ENCODE data around the gene FRMD4A. TPM values are rescaled to one million over a fixed set of nuclear protein-coding genes. Genes with fewer than 3 reads are reported as not detected.

FRMD4A gene
- total RNA-seq, 1 experiment from 2014 or later = 7.1 TPM

DNA sequence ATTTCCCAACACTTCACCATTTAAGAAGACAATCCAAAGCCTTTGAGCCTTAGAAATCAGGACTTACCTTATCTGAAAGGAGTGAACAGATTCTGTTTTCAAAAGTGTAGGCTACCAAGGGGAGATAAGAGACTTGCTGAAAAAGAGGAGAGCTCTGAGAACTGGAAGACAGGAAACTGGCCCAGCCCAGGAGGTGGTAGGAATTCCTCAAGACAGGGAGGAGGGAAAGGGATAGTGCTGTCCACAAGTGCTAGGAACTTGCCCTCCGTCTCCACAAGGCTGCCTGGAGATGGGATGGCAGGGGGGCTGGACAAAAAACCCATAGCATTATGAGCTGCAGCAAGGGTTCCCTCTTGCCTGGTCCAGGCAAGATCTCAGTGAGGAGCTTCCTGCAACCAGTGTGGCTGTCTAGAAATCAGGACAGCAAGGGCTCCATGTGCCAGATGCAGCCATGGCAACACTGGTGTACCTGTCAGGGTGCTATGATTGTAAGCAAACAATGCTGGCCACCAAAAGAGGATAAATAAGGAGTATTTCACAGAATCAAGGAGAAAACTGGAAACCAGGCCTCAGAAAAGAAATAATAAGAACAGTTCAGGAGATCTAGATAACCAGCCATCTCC is 22.7 kb upstream of the FRMD4A start:
- Histone ChIP-seq H3K79me2 (ENCODE audit: low read length) (no peaks in the 10 kb centered on the region), H3K9me3 (ENCODE audit: low read length) (no peaks in the 10 kb centered on the region), H3K4me3 (ENCODE audit: low read length) (no peak overlapping the region), H3K9ac (ENCODE audit: low read length) (no peak overlapping the region), H3K27ac (ENCODE audit: low read length) (no peak overlapping the region), H3K36me3 (ENCODE audit: low read depth, low read length) (no peaks in the 10 kb centered on the region), H3K4me1 (ENCODE audit: insufficient read depth, low read length) (no peaks in the 10 kb centered on the region), H2AFZ (ENCODE audit: low read length) (no peak overlapping the region), H3K4me2 (ENCODE audit: low read length) (no peak overlapping the region), H3K27me3 (ENCODE audit: low read length) (peaks cover 14% of the 10 kb centered on the region; the same call in 1 of the 2 replicates), H3K9me2 (replicated peaks; ENCODE audit: low read length) (no peaks in the 10 kb centered on the region), H3F3A (ENCODE audit: low read length, unreplicated experiment) (no peaks in the 10 kb centered on the region), H4K20me1 (ENCODE audit: low read length) (no peaks in the 10 kb centered on the region)
- POLR2A ChIA-PET (ENCODE audit: unreplicated experiment) = no interaction called here
- CTCF ChIA-PET = no interaction called here
- ATAC-seq (no peak), DNase-seq (no peak)
- no TSS peak for BruUV-seq (replicated peaks)
- intact Hi-C loops (cut with micrococcal nuclease) = no loop called here
- TF ChIP-seq, protein P1, sequence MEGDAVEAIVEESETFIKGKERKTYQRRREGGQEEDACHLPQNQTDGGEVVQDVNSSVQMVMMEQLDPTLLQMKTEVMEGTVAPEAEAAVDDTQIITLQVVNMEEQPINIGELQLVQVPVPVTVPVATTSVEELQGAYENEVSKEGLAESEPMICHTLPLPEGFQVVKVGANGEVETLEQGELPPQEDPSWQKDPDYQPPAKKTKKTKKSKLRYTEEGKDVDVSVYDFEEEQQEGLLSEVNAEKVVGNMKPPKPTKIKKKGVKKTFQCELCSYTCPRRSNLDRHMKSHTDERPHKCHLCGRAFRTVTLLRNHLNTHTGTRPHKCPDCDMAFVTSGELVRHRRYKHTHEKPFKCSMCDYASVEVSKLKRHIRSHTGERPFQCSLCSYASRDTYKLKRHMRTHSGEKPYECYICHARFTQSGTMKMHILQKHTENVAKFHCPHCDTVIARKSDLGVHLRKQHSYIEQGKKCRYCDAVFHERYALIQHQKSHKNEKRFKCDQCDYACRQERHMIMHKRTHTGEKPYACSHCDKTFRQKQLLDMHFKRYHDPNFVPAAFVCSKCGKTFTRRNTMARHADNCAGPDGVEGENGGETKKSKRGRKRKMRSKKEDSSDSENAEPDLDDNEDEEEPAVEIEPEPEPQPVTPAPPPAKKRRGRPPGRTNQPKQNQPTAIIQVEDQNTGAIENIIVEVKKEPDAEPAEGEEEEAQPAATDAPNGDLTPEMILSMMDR (conservative IDR thresholded peaks at IDR 0.05; ENCODE audit: low read depth, low read length) = no peak
- TF ChIP-seq EZH2phosphoT487 (IDR thresholded peaks at IDR 0.05; ENCODE audit: borderline replicate concordance, low read length) (no peak), EZH2 (IDR thresholded peaks at IDR 0.05; ENCODE audit: low read length, unreplicated experiment) (no peak)

DNA sequence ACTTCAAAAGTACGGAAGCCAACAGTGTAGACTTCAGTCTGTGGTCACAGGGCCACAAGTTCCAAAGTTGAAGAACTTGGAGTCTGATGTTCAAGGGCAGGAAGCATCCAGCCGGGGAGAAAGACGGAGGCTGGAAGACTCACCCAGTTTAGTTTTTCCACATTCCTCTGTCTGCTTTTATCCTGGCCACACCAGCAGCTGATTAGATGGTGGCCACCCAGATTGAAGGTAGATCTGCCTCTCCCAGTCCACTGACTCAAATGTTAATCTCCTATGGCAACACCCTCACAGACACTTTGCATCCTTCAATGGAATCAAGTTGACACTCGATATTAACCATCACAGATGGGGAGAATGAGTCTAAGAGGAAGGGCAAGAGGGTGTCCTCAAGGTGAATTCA is 19.3 kb upstream of the FRMD4A start:
- ATAC-seq = no peak
- H3K36me3 ChIP-seq (ENCODE audit: low read depth, low read length) = no peaks in the 10 kb centered on the region
- H3K9ac ChIP-seq (ENCODE audit: low read length) = no peak overlapping the region
- no peak overlapping the region for H2AFZ ChIP-seq (ENCODE audit: low read length)
- BruUV-seq (replicated peaks) = no TSS peak
- no peak for DNase-seq
- TF ChIP-seq, protein P1 (conservative IDR thresholded peaks at IDR 0.05; ENCODE audit: low read depth, low read length) = no peak
- TF ChIP-seq EZH2phosphoT487 (IDR thresholded peaks at IDR 0.05; ENCODE audit: borderline replicate concordance, low read length) (no peak), EZH2 (IDR thresholded peaks at IDR 0.05; ENCODE audit: low read length, unreplicated experiment) (no peak)
- no peaks in the 10 kb centered on the region for H3K9me3 ChIP-seq (ENCODE audit: low read length)
- no peaks in the 10 kb centered on the region for H4K20me1 ChIP-seq (ENCODE audit: low read length)
- H3K27ac ChIP-seq (ENCODE audit: low read length) = no peak overlapping the region
- H3K9me2 ChIP-seq (replicated peaks; ENCODE audit: low read length) = no peaks in the 10 kb centered on the region
- peaks cover 25% of the 10 kb centered on the region for H3K27me3 ChIP-seq (ENCODE audit: low read length)
- no peak overlapping the region for H3K4me2 ChIP-seq (ENCODE audit: low read length)
- no peaks in the 10 kb centered on the region for H3K4me1 ChIP-seq (ENCODE audit: insufficient read depth, low read length)
- ChIA-PET POLR2A (ENCODE audit: unreplicated experiment) (no interaction called here), CTCF (no interaction called here)
- H3F3A ChIP-seq (ENCODE audit: low read length, unreplicated experiment) = no peaks in the 10 kb centered on the region
- H3K79me2 ChIP-seq (ENCODE audit: low read length) = no peaks in the 10 kb centered on the region
- no peak overlapping the region for H3K4me3 ChIP-seq (ENCODE audit: low read length)
- intact Hi-C loops (cut with micrococcal nuclease) = no loop called here

DNA sequence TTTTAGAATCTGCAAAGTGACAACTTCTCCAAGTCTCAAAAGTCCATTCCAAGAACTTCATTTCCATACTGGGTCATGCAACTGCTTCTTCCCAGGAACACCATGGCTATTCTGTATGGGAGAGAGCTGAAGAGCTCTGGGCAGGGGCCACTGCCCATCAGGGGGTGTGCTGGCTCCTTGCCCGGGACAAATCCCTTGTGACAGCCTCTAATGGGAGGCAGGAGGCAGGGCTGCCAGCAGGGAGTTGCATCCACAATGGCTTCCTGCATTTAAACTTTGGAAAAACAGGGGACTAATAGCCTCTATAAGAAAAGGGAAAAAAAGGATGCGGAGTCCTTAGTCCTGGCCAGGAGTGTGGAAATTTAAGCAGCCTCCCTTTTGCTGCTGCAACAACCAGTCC is 18.4 kb upstream of the FRMD4A start:
- H3K27me3 ChIP-seq (ENCODE audit: low read length) = peaks cover 32% of the 10 kb centered on the region
- TF ChIP-seq, protein P1 (conservative IDR thresholded peaks at IDR 0.05; ENCODE audit: low read depth, low read length) = no peak
- TF ChIP-seq EZH2phosphoT487 (IDR thresholded peaks at IDR 0.05; ENCODE audit: borderline replicate concordance, low read length) (no peak), EZH2 (IDR thresholded peaks at IDR 0.05; ENCODE audit: low read length, unreplicated experiment) (no peak)
- CTCF ChIA-PET = no interaction called here

More for the DNA sequence above, 18.4 kb upstream of the FRMD4A start:
- intact Hi-C loops (cut with micrococcal nuclease) = no loop called here
- Histone ChIP-seq H3K4me3 (ENCODE audit: low read length) (no peak overlapping the region), H3F3A (ENCODE audit: low read length, unreplicated experiment) (no peaks in the 10 kb centered on the region), H3K4me1 (ENCODE audit: insufficient read depth, low read length) (no peaks in the 10 kb centered on the region), H3K9me2 (replicated peaks; ENCODE audit: low read length) (no peaks in the 10 kb centered on the region), H3K9me3 (ENCODE audit: low read length) (no peaks in the 10 kb centered on the region), H3K4me2 (ENCODE audit: low read length) (no peak overlapping the region), H3K79me2 (ENCODE audit: low read length) (no peaks in the 10 kb centered on the region), H3K27ac (ENCODE audit: low read length) (no peak overlapping the region), H2AFZ (ENCODE audit: low read length) (no peak overlapping the region), H4K20me1 (ENCODE audit: low read length) (no peaks in the 10 kb centered on the region), H3K9ac (ENCODE audit: low read length) (no peak overlapping the region), H3K36me3 (ENCODE audit: low read depth, low read length) (no peaks in the 10 kb centered on the region)
- BruUV-seq (replicated peaks) = no TSS peak
- POLR2A ChIA-PET (ENCODE audit: unreplicated experiment) = no interaction called here
- DNase-seq (no peak), ATAC-seq (no peak)
